OCI-LY1 (cell line): ENCODE results near the gene ASB10.

ENCODE experiments used
- H2AFZ ChIP-seq: fragments of 200-600 bp; sonication (generic), shearing (Covaris generic); 2 replicates; pipeline ENCODE4 v1.6.0; 2014; ENCODE audit warnings: antibody characterized with exemption, mild to moderate bottlenecking, low read length
- H3F3A ChIP-seq: fragments of 200-600 bp; sonication (generic), shearing (Covaris generic); 2 replicates; pipeline ENCODE4 v1.6.0; 2014; ENCODE audit warnings: mild to moderate bottlenecking, antibody characterized with exemption, low read length, moderate library complexity; ENCODE audit not compliant: insufficient read depth
- H3K27ac ChIP-seq: fragments of 200-600 bp; sonication (generic); 2 replicates; pipeline ENCODE4 v1.5.1; 2014; ENCODE audit warnings: low read length, mixed run types, mild to moderate bottlenecking, low read depth; ENCODE audit not compliant: poor library complexity, severe bottlenecking
- H3K27me3 ChIP-seq: fragments of 200-600 bp; sonication (generic); 2 replicates; pipeline ENCODE4 v1.6.0; 2014; ENCODE audit warnings: antibody characterized with exemption, mild to moderate bottlenecking, low read length, moderate library complexity; ENCODE audit not compliant: insufficient read depth
- H3K36me3 ChIP-seq: fragments of 200-600 bp; sonication (generic); 2 replicates; pipeline ENCODE4 v1.6.1; 2014; ENCODE audit warnings: mild to moderate bottlenecking, antibody characterized with exemption, low read length, moderate library complexity, mixed read lengths; ENCODE audit not compliant: insufficient read depth
- H3K4me1 ChIP-seq: fragments of 200-600 bp; sonication (generic); 2 replicates; pipeline ENCODE4 v1.5.1; 2014; ENCODE audit warnings: mild to moderate bottlenecking, low read length, moderate library complexity; ENCODE audit not compliant: insufficient read depth, severe bottlenecking
- H3K4me2 ChIP-seq: fragments of 200-600 bp; sonication (generic), shearing (Covaris generic); 2 replicates; pipeline ENCODE4 v1.6.1; 2014; ENCODE audit warnings: low read length
- H3K4me3 ChIP-seq: fragments of 200-600 bp; sonication (generic); 2 replicates; pipeline ENCODE4 v1.5.1; 2014; ENCODE audit warnings: low read length, low read depth, mild to moderate bottlenecking, mixed read lengths; ENCODE audit not compliant: poor library complexity, severe bottlenecking
- H3K79me2 ChIP-seq: fragments of 200-600 bp; shearing (Covaris generic); 2 replicates; pipeline ENCODE4 v1.6.1; 2016; ENCODE audit warnings: mixed run types, low read length, mixed read lengths; ENCODE audit not compliant: insufficient read depth
- H3K9ac ChIP-seq: fragments of 200-600 bp; sonication (generic), shearing (Covaris generic); 2 replicates; pipeline ENCODE4 v1.6.1; 2014; ENCODE audit warnings: mild to moderate bottlenecking, low read length, mixed read lengths
- H3K9me2 ChIP-seq: fragments of 200-600 bp; sonication (generic), shearing (Covaris generic); 2 replicates; pipeline ENCODE4 v1.6.1; 2014; ENCODE audit warnings: low read depth, mild to moderate bottlenecking, low read length, mixed read lengths
- H3K9me3 ChIP-seq: fragments of 200-600 bp; shearing (Covaris generic); 2 replicates; pipeline ENCODE4 v1.6.1; 2014; ENCODE audit warnings: low read length, mixed read lengths
- H4K20me1 ChIP-seq: fragments of 200-600 bp; sonication (generic), shearing (Covaris generic); 2 replicates; pipeline ENCODE4 v1.6.0; 2016; ENCODE audit warnings: mild to moderate bottlenecking, low read length; ENCODE audit not compliant: insufficient read depth
- EZH2 ChIP-seq: fragments of 200-600 bp; sonication (generic), shearing (Covaris generic); IDR thresholded peaks from 2 replicates; pipeline ENCODE4 v1.8.0; 2017; ENCODE audit warnings: borderline replicate concordance, mixed run types, mild to moderate bottlenecking, antibody characterized with exemption, low read length, moderate library complexity, mixed read lengths
- TF ChIP-seq, protein P1 (sequence below): fragments of 200-600 bp; sonication (generic), shearing (Covaris generic); IDR thresholded peaks from 2 replicates; pipeline ENCODE4 v1.5.1; 2017; ENCODE audit warnings: mild to moderate bottlenecking, antibody characterized with exemption, low read length, moderate library complexity, mixed read lengths

The ASB10 gene

DNA sequence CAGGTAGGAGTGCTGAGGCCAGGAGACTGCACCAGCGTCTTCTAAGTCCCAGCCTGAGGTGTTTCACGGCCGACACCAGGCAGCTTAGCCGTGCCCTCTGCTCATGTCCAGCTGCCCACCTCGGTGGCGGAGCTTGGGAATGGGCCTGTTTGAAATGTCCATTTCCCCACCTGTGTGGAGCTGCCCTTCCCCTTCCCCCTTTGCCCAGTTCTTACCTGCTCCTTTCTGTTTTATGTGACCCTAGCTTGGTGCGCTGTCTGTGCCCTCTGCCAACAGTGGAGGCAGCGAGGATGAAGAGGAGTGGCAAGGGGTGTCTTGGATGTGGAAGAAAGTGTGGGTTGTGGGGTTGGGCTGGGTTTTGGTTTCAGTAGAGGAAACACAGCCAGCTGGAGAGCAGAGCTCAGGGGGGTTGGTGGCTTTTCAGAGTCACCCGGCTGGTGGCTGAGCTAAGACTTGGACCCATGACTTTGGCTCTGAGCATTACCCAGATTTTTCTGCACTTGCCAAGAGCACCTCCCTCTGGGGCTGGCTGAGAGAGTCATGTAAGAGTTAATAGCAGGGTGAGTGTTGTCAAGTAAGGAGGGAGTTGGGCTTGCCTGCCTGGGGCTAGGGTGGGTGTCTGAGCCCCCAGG is 57.0 kb downstream of the ASB10 start:
- Histone ChIP-seq H3K36me3 (no peaks in the 10 kb centered on the region), H3K9me2 (no peaks in the 10 kb centered on the region), H4K20me1 (no peaks in the 10 kb centered on the region), H3K79me2 (no peaks in the 10 kb centered on the region), H3K27me3 (peaks cover 35% of the 10 kb centered on the region; the same call in 1 of the 2 replicates), H3K4me2 (no peak overlapping the region), H3K9ac (no peak overlapping the region), H3F3A (no peaks in the 10 kb centered on the region), H3K4me1 (no peaks in the 10 kb centered on the region), H3K9me3 (no peaks in the 10 kb centered on the region), H3K27ac (no peak overlapping the region), H2AFZ (no peak overlapping the region), H3K4me3 (no peak overlapping the region)
- TF ChIP-seq, protein P1, sequence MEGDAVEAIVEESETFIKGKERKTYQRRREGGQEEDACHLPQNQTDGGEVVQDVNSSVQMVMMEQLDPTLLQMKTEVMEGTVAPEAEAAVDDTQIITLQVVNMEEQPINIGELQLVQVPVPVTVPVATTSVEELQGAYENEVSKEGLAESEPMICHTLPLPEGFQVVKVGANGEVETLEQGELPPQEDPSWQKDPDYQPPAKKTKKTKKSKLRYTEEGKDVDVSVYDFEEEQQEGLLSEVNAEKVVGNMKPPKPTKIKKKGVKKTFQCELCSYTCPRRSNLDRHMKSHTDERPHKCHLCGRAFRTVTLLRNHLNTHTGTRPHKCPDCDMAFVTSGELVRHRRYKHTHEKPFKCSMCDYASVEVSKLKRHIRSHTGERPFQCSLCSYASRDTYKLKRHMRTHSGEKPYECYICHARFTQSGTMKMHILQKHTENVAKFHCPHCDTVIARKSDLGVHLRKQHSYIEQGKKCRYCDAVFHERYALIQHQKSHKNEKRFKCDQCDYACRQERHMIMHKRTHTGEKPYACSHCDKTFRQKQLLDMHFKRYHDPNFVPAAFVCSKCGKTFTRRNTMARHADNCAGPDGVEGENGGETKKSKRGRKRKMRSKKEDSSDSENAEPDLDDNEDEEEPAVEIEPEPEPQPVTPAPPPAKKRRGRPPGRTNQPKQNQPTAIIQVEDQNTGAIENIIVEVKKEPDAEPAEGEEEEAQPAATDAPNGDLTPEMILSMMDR: no peak
- TF ChIP-seq EZH2: no peak

DNA sequence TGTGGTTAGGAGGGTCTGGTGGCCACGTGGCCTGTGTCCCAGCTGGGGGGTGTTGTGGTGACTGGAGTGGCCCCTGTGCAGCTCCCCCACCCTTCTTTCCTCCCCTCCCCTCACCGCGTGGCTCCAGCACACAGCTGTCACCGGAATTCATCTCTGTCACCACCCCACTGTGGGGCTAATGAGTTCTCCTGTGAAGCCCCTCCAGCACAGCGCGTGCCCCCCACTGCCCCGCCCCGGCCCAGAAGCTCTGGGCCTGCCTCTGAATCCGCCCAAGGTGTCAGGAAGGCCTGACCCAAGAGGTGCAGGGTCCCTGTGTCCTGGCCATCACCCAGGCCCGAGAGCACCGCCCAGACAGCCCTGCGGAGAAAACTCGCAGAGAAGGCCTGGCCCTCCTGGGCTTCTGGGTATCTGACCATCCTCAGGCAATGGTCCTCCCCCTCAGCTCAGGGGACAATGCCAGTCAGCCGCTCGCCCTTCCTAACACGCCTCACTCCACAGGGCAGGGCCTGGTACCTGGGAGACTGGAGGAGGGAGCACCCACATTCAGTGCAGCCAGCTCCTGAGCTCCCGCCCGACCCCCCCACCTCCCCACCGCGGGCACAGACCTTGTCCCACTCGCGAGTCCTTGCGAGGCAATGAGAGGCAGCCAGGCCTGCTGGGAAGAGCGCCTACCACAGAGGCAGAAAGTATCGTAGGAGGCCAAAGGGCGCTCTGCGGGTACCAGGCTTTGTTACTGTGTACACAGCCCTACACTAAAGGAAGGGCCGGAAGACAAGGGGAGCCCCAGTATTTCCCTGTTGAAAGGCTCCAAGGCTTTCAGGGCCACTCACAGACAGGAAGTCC is 57.7 kb downstream of the ASB10 start:
- H3K9me2 ChIP-seq: no peaks in the 10 kb centered on the region
- H3K9ac ChIP-seq: no peak overlapping the region

DNA sequence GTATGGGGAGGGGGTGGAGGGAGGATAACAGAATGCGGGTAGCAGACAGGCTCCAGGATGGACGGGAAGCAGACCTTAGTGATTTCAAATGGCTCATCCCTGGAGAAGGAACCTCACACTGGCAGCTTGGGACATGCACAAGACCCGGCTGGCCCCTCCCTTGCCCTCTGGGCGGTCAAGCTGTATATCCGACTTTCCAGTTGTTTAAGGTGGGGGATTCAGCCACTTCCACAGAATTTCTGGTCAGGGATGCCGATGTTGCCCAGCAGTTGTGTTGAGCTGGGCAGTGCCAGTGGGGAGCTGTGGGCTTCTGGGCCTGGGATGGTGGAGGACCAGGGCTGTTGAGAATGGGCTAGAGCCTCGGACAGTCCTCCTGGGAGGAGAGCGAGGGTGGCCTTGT is 58.3 kb downstream of the ASB10 start:
- no peak overlapping the region for H2AFZ ChIP-seq
- no peaks in the 10 kb centered on the region for H3K9me2 ChIP-seq
- no peak overlapping the region for H3K4me3 ChIP-seq
- H4K20me1 ChIP-seq: no peaks in the 10 kb centered on the region
- H3K9me3 ChIP-seq: no peaks in the 10 kb centered on the region
- H3K27ac ChIP-seq: no peak overlapping the region
- H3K4me2 ChIP-seq: no peak overlapping the region
- TF ChIP-seq, protein P1: no peak
- TF ChIP-seq EZH2: no peak
- no peaks in the 10 kb centered on the region for H3F3A ChIP-seq
- no peaks in the 10 kb centered on the region for H3K4me1 ChIP-seq
- no peaks in the 10 kb centered on the region for H3K79me2 ChIP-seq
- peaks cover 35% of the 10 kb centered on the region; the same call in 1 of the 2 replicates for H3K27me3 ChIP-seq
- H3K9ac ChIP-seq: no peak overlapping the region
- no peaks in the 10 kb centered on the region for H3K36me3 ChIP-seq

More for the DNA sequence above, 57.7 kb downstream of the ASB10 start:
- no peaks in the 10 kb centered on the region for H3K36me3 ChIP-seq
- H3K27ac ChIP-seq: no peak overlapping the region
- no peak overlapping the region for H2AFZ ChIP-seq
- H3F3A ChIP-seq: no peaks in the 10 kb centered on the region
- no peaks in the 10 kb centered on the region for H3K79me2 ChIP-seq
- H4K20me1 ChIP-seq: no peaks in the 10 kb centered on the region
- no peaks in the 10 kb centered on the region for H3K4me1 ChIP-seq
- H3K4me3 ChIP-seq: no peak overlapping the region
- no peaks in the 10 kb centered on the region for H3K9me3 ChIP-seq
- peaks cover 35% of the 10 kb centered on the region; the same call in 1 of the 2 replicates for H3K27me3 ChIP-seq
- no peak for TF ChIP-seq EZH2
- no peak overlapping the region for H3K4me2 ChIP-seq
